Measurements from ENCODE around the gene TLE4.

Gene TLE4

DNA sequence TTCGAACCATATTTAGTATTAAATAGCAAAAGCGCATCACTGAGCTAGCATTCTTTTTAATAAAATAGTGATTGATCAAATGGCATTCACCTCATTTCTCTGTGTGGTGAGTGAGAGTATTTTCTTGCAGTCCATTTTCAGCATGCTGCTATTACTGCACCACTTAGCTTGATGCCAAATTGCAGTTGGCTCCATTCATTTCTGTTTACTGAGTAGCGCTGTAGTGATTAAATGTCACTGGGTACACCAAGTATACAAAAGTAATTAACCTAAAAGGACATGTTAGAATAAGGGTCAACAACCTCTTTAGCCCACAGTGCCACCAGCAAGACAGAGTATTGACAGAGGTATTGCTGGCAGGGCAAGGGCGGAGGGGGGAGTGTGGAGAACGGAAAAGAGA, 122.0 kb downstream of the TLE4 start:
- Histone ChIP-seq H3K36me3 (replicated peaks; ENCODE audit: insufficient read depth, low read length) (no peaks in the 10 kb centered on the region), H3K9ac (ENCODE audit: low read length) (no peak overlapping the region), H3K27ac (ENCODE audit: low read length) (no peak overlapping the region), H3K4me2 (ENCODE audit: low read depth, low read length) (no peak overlapping the region), H3F3A (ENCODE audit: insufficient read depth, low read length) (no peaks in the 10 kb centered on the region), H3K27me3 (replicated peaks; ENCODE audit: insufficient read depth, low read length) (no peaks in the 10 kb centered on the region), H4K20me1 (ENCODE audit: insufficient read depth, low read length) (no peaks in the 10 kb centered on the region), H3K9me3 (replicated peaks; ENCODE audit: insufficient read depth, low read length) (no peaks in the 10 kb centered on the region), H3K9me2 (replicated peaks; ENCODE audit: insufficient read depth, low read length) (no peaks in the 10 kb centered on the region), H3K79me2 (ENCODE audit: low read length) (no peaks in the 10 kb centered on the region), H2AFZ (ENCODE audit: low read length) (no peak overlapping the region), H3K4me1 (ENCODE audit: low read length) (no peaks in the 10 kb centered on the region), H3K4me3 (ENCODE audit: low read length) (no peak overlapping the region)
- DNase-seq = no peak
- no peak for TF ChIP-seq EZH2 (optimal IDR thresholded peaks at IDR 0.05; ENCODE audit: low read depth, low read length)
- TF ChIP-seq, protein P1, sequence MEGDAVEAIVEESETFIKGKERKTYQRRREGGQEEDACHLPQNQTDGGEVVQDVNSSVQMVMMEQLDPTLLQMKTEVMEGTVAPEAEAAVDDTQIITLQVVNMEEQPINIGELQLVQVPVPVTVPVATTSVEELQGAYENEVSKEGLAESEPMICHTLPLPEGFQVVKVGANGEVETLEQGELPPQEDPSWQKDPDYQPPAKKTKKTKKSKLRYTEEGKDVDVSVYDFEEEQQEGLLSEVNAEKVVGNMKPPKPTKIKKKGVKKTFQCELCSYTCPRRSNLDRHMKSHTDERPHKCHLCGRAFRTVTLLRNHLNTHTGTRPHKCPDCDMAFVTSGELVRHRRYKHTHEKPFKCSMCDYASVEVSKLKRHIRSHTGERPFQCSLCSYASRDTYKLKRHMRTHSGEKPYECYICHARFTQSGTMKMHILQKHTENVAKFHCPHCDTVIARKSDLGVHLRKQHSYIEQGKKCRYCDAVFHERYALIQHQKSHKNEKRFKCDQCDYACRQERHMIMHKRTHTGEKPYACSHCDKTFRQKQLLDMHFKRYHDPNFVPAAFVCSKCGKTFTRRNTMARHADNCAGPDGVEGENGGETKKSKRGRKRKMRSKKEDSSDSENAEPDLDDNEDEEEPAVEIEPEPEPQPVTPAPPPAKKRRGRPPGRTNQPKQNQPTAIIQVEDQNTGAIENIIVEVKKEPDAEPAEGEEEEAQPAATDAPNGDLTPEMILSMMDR (IDR thresholded peaks at IDR 0.05; ENCODE audit: low read length) = no peak
- no peak for TF ChIP-seq EZH2phosphoT487 (IDR thresholded peaks at IDR 0.05; ENCODE audit: low read length)

DNA sequence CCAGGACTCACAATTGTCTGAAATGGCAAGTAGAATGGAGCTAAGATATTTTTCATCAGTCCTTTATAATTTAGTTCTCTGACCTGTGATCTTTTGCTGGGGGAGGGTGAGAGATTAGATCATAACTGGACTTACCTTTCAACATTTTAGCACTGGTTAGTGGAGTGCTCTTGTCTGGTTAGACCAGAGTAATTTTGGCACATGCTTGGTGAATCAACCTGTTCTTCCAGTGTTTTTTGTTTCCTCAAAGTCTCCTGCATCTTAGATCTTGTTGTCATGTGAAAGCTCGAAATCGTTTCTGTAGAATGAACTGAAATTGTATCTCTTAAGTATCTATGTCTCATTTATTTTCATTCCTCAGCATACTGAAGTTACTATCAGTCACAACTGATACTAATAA, 122.4 kb downstream of the TLE4 start:
- no peaks in the 10 kb centered on the region for H3K4me1 ChIP-seq (ENCODE audit: low read length)
- no peak overlapping the region for H3K4me3 ChIP-seq (ENCODE audit: low read length)

DNA sequence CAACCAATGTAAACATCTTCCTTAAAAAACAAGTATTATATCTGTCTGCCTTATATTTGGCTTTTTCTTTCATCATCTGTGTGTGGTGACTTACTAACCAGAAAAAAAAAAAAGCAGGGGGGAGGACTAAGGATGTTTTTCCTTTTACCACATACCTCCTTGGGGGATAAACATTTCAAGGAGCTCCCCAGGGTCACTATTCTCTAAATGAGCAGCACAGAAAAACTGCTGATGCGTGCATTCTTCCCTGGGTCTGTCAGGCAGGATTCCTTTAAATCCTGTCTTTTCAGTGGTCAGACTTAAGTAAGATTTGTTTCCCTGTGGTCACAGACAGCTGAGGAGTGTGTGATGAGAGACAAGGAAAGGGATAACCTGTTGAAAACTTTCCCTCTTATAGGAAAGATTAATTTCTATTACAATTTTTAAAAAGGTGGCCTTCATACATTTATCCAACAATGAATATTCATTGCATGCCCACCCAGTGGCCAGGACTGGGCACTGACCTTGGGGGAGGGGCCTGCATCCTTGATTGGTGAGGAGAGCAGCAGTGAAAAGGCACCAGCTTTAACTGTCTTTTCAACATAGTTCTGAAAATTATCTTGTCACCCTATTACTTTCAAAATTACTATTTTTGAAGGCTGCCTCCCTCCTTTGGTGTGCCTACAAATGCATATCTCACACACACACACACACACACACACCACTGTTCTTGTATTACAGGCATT, 123.1 kb downstream of the TLE4 start:
- Histone ChIP-seq H3K4me1 (ENCODE audit: low read length) (no peaks in the 10 kb centered on the region), H3K27ac (ENCODE audit: low read length) (no peak overlapping the region), H3K79me2 (ENCODE audit: low read length) (no peaks in the 10 kb centered on the region), H3K36me3 (replicated peaks; ENCODE audit: insufficient read depth, low read length) (no peaks in the 10 kb centered on the region), H3K4me3 (ENCODE audit: low read length) (no peak overlapping the region), H3K4me2 (ENCODE audit: low read depth, low read length) (no peak overlapping the region), H2AFZ (ENCODE audit: low read length) (no peak overlapping the region), H3K9ac (ENCODE audit: low read length) (no peak overlapping the region), H3F3A (ENCODE audit: insufficient read depth, low read length) (no peaks in the 10 kb centered on the region), H3K9me2 (replicated peaks; ENCODE audit: insufficient read depth, low read length) (no peaks in the 10 kb centered on the region), H4K20me1 (ENCODE audit: insufficient read depth, low read length) (no peaks in the 10 kb centered on the region), H3K27me3 (replicated peaks; ENCODE audit: insufficient read depth, low read length) (no peaks in the 10 kb centered on the region), H3K9me3 (replicated peaks; ENCODE audit: insufficient read depth, low read length) (no peaks in the 10 kb centered on the region)
- TF ChIP-seq, protein P1 (IDR thresholded peaks at IDR 0.05; ENCODE audit: low read length) = no peak
- DNase-seq = no peak

More for the DNA sequence above, 122.4 kb downstream of the TLE4 start:
- Histone ChIP-seq H3K79me2 (ENCODE audit: low read length) (no peaks in the 10 kb centered on the region), H3K9me2 (replicated peaks; ENCODE audit: insufficient read depth, low read length) (no peaks in the 10 kb centered on the region), H3K36me3 (replicated peaks; ENCODE audit: insufficient read depth, low read length) (no peaks in the 10 kb centered on the region), H3K9me3 (replicated peaks; ENCODE audit: insufficient read depth, low read length) (no peaks in the 10 kb centered on the region), H2AFZ (ENCODE audit: low read length) (no peak overlapping the region), H3F3A (ENCODE audit: insufficient read depth, low read length) (no peaks in the 10 kb centered on the region), H3K9ac (ENCODE audit: low read length) (no peak overlapping the region), H3K27me3 (replicated peaks; ENCODE audit: insufficient read depth, low read length) (no peaks in the 10 kb centered on the region), H3K27ac (ENCODE audit: low read length) (no peak overlapping the region), H3K4me2 (ENCODE audit: low read depth, low read length) (no peak overlapping the region), H4K20me1 (ENCODE audit: insufficient read depth, low read length) (no peaks in the 10 kb centered on the region)
- TF ChIP-seq, protein P1 (IDR thresholded peaks at IDR 0.05; ENCODE audit: low read length) = no peak
- TF ChIP-seq EZH2phosphoT487 (IDR thresholded peaks at IDR 0.05; ENCODE audit: low read length) (no peak), EZH2 (optimal IDR thresholded peaks at IDR 0.05; ENCODE audit: low read depth, low read length) (no peak)
- no peak for DNase-seq
